MCF 10A (cell line): ENCODE results near the gene TMEM114. TPM values are rescaled to one million over a fixed set of nuclear protein-coding genes. Genes with fewer than 3 reads are reported as not detected.

Source experiments
- BruUV-seq: library from RNA; stranded (reverse); fragments of 400-500 nt; replicated peaks from 2 replicates; lab custom pipeline; 2021; lab: Mats Ljungman, UMichigan
- CTCF ChIA-PET: fragments of 300-600 bp; sonication (Branson Sonifier 250); formaldehyde crosslinking; extraction: SDS; loops from one replicate; lab custom pipeline; 2021; ENCODE audit warnings: antibody characterized with exemption, inconsistent platforms; lab: Yijun Ruan, JAX
- POLR2A ChIA-PET: fragments of 300-600, 350-650 bp; sonication (Branson Sonifier 250); formaldehyde crosslinking; extraction: SDS; loops from one replicate; lab custom pipeline; 2020; ENCODE audit warnings: antibody characterized with exemption, inconsistent platforms; lab: Yijun Ruan, JAX
- DNase-seq: peaks from one replicate; pipeline ENCODE4 v3.0.0-alpha.2; 2018; ENCODE audit not compliant: unreplicated experiment
- H3K27ac Mint-ChIP-seq: one replicate; pipeline ENCODE4 v1.8.0; 2022; ENCODE audit warnings: mild to moderate bottlenecking, low read depth, mixed read lengths; ENCODE audit not compliant: unreplicated experiment
- H3K27me3 Mint-ChIP-seq: one replicate; pipeline ENCODE4 v1.8.0; 2022; ENCODE audit warnings: mixed read lengths; ENCODE audit not compliant: insufficient read depth, unreplicated experiment
- H3K36me3 Mint-ChIP-seq: one replicate; pipeline ENCODE4 v1.8.0; 2022; ENCODE audit warnings: mild to moderate bottlenecking, moderate library complexity, mixed read lengths; ENCODE audit not compliant: insufficient read depth, unreplicated experiment
- H3K4me1 Mint-ChIP-seq: one replicate; pipeline ENCODE4 v1.8.0; 2022; ENCODE audit warnings: mixed read lengths; ENCODE audit not compliant: insufficient read depth, unreplicated experiment
- H3K4me3 Mint-ChIP-seq: one replicate; pipeline ENCODE4 v1.8.0; 2022; ENCODE audit warnings: mild to moderate bottlenecking, moderate library complexity, mixed read lengths; ENCODE audit not compliant: unreplicated experiment
- H3K9me3 Mint-ChIP-seq: one replicate; pipeline ENCODE4 v1.8.0; 2022; ENCODE audit warnings: mixed read lengths; ENCODE audit not compliant: unreplicated experiment
- intact Hi-C: fragments of 100-400 bp; cut with micrococcal nuclease; formaldehyde crosslinking; loops from 2 replicates; pipeline ENCODE4 v1.14.1; 2022
- total RNA-seq: library from RNA; stranded (reverse); gene quantifications from 2 replicates; pipeline ENCODE4 v1.2.3, GENCODE V29; 2022
- TF ChIP-seq, protein P1 (sequence below): fragments of 200-600 bp; IDR thresholded peaks from one replicate; pipeline ENCODE4 v1.8.0; 2022; ENCODE audit warnings: antibody characterized with exemption, mild to moderate bottlenecking; ENCODE audit not compliant: unreplicated experiment

TMEM114 gene
- total RNA-seq, 1 experiment from 2014 or later, result not detected

DNA sequence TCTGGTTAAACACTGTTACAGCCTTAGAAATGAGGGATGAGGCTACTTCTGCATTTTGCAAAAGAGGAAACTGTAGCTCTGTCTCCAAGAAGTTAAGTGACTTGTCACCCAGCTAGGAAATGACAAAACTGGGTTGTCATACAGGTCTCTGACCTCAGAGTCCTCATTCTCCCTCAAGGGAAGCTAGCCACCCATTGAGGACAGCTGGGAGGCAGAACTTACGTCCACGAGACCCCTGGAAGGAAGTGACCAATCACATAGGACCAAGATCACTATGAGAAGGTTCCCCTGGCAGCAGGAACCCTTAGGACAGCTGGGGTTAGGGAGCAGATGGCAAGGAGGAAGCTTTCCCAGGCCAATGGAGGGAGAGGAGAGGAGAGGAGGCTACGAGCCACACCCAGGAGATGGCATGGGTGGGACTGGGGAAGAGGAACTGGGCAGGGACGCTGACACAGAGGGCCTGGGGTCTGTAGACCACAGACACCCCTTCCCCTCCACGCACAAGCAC, 42.4 kb upstream of the TMEM114 start:
- Mint-ChIP-seq H3K27ac (no peak overlapping the region), H3K36me3 (peaks cover 77% of the 10 kb centered on the region)

GRCh38 chr16:8631818-8632465, 41.6 kb upstream of the TMEM114 start:
- Mint-ChIP-seq H3K36me3 (peaks cover 80% of the 10 kb centered on the region), H3K27me3 (no peaks in the 10 kb centered on the region), H3K9me3 (no peaks in the 10 kb centered on the region), H3K4me1 (peaks cover 3% of the 10 kb centered on the region), H3K4me3 (no peak overlapping the region), H3K27ac (no peak overlapping the region)
- ChIA-PET POLR2A (no interaction called here), CTCF (interaction anchor here (1.8 kb wide), 1 partner anchor 65 kb away, joined by 4 read pairs; no protein-coding TSS in a partner anchor)
- no peak for DNase-seq
- intact Hi-C loops, result no loop called here
- TF ChIP-seq, protein P1, sequence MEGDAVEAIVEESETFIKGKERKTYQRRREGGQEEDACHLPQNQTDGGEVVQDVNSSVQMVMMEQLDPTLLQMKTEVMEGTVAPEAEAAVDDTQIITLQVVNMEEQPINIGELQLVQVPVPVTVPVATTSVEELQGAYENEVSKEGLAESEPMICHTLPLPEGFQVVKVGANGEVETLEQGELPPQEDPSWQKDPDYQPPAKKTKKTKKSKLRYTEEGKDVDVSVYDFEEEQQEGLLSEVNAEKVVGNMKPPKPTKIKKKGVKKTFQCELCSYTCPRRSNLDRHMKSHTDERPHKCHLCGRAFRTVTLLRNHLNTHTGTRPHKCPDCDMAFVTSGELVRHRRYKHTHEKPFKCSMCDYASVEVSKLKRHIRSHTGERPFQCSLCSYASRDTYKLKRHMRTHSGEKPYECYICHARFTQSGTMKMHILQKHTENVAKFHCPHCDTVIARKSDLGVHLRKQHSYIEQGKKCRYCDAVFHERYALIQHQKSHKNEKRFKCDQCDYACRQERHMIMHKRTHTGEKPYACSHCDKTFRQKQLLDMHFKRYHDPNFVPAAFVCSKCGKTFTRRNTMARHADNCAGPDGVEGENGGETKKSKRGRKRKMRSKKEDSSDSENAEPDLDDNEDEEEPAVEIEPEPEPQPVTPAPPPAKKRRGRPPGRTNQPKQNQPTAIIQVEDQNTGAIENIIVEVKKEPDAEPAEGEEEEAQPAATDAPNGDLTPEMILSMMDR, result no peak
- BruUV-seq, result no TSS peak

More for the DNA sequence above, 42.4 kb upstream of the TMEM114 start:
- no TSS peak for BruUV-seq
- Mint-ChIP-seq H3K4me3 (no peak overlapping the region), H3K27me3 (no peaks in the 10 kb centered on the region), H3K4me1 (no peaks in the 10 kb centered on the region), H3K9me3 (no peaks in the 10 kb centered on the region)
- TF ChIP-seq, protein P1, result no peak
- ChIA-PET CTCF (interaction anchor here (0.8 to 1.8 kb wide), 3 partner anchors 47 to 66 kb away, joined by 4 to 6 read pairs (median 4); no protein-coding TSS in a partner anchor), POLR2A (no interaction called here)
- no peak for DNase-seq
- intact Hi-C loops, result no loop called here

DNA sequence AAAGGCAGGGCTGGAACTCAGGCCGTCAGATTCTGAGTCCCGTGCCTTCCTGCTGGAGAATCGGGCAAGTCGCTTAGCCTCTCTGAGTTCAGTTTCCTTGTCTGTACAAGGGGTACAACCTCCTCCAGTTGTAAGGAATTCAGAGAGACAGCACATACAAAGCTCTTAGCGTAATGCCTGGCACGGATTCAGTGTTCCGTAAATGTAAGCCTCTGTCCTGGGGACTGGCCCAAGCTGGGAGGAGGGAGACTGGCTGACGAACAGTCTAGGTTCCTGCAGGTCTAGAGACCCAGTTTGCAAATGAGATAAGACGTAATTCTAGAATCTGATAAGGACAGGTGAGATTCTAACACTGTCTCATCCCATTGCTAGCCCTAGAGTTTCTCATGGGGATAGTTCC, 41.1 kb upstream of the TMEM114 start:
- intact Hi-C loops, result no loop called here
- no peak for DNase-seq
- no peaks in the 10 kb centered on the region for H3K27me3 Mint-ChIP-seq
- TF ChIP-seq, protein P1, result no peak
- BruUV-seq, result no TSS peak
- no peak overlapping the region for H3K4me3 Mint-ChIP-seq
- H3K4me1 Mint-ChIP-seq, result peaks cover 5% of the 10 kb centered on the region
- H3K36me3 Mint-ChIP-seq, result peaks cover 80% of the 10 kb centered on the region
- H3K9me3 Mint-ChIP-seq, result no peaks in the 10 kb centered on the region
- ChIA-PET POLR2A (interaction anchor here (2.1 kb wide), 1 partner anchor 10 kb away, joined by 6 read pairs; the partner anchor contains the start of gene METTL22), CTCF (interaction anchor here (1.8 kb wide), 1 partner anchor 64 kb away, joined by 4 read pairs; no protein-coding TSS in a partner anchor)
- no peak overlapping the region for H3K27ac Mint-ChIP-seq

DNA sequence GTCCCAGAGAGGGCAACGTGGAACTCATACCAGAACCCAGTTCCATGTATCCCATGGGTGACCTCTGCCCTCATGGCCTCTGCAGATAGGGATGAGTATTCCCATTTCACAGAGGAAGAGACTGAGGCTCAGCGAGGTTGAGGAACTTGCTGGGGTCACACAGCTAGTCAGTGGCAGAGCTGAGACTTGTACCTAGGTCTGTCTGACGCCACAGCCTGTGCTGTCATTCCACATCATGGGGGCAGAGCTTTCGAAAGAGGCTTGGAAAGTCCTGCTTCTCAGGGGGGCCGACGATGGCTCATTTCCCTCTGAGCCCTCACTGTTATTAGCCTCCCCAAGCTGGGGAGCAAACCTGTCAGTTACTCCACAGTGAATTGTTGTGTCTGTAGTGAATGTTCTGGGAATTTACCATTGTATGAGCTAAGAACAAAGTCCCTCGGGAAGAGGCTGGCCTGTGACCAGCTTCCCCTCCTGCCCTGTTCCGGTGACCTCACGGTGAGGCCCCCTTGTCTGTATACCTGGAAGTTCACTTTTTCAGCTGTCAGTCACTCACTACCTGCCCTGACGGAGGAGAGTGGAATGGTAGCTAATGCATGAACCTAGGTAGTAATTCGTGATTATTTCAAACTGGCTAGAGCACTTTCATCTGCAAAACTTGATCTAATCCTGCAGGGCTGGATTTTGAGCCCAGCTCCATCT, 40.1 kb upstream of the TMEM114 start:
- TF ChIP-seq, protein P1, result no peak
- Mint-ChIP-seq H3K9me3 (no peaks in the 10 kb centered on the region), H3K4me1 (peaks cover 5% of the 10 kb centered on the region), H3K4me3 (no peak overlapping the region), H3K27me3 (no peaks in the 10 kb centered on the region), H3K36me3 (peaks cover 80% of the 10 kb centered on the region), H3K27ac (no peak overlapping the region)
- intact Hi-C loops, result no loop called here
- ChIA-PET POLR2A (interaction anchor here (2.1 kb wide), 1 partner anchor 9 kb away, joined by 6 read pairs; the partner anchor contains the start of gene METTL22), CTCF (interaction anchor here (0.5 to 2.2 kb wide), 4 partner anchors 21 to 475 kb away, joined by 4 to 9 read pairs (median 5); no protein-coding TSS in a partner anchor)
- DNase-seq, result no peak
- no TSS peak for BruUV-seq
